Liver (tissue), 9 donors: ENCODE data around the gene NDUFAB1. TPM values are rescaled to one million over a fixed set of nuclear protein-coding genes. Genes with fewer than 3 reads are reported as not detected.

Experiments
- DNase-seq: peaks from one replicate; pipeline ENCODE4 v3.0.0-alpha.2; 2017; ENCODE audit warnings: low spot score
- H3K27ac ChIP-seq, 2 donors: one replicate each; pipeline ENCODE4 v1.7.0; 2013; ENCODE audit warnings: inconsistent platforms in 2 of 2, low read length in 2 of 2, control low read depth in 1 of 2, low read depth in 1 of 2, mild to moderate bottlenecking in 1 of 2
- H3K27me3 ChIP-seq, 4 donors: one replicate each; pipeline versions ENCODE4 v1.6.1 to v1.7.0; 2013; ENCODE audit warnings: low read length in 3 of 4, inconsistent platforms in 1 of 4, mild to moderate bottlenecking in 1 of 4, moderate library complexity in 1 of 4; ENCODE audit not compliant: control insufficient read depth in 4 of 4, insufficient read depth in 4 of 4
- H3K36me3 ChIP-seq, 4 donors: one replicate each; pipeline versions ENCODE4 v1.6.1 to v1.7.0; 2013; ENCODE audit warnings: low read length in 3 of 4, mild to moderate bottlenecking in 3 of 4, low read depth in 1 of 4, moderate library complexity in 1 of 4; ENCODE audit not compliant: control insufficient read depth in 4 of 4, insufficient read depth in 3 of 4
- H3K4me1 ChIP-seq, 4 donors: one replicate each; pipeline versions ENCODE4 v1.6.1 to v1.7.0; 2013; ENCODE audit warnings: low read length in 3 of 4, mild to moderate bottlenecking in 3 of 4, moderate library complexity in 1 of 4; ENCODE audit not compliant: control insufficient read depth in 4 of 4, insufficient read depth in 4 of 4
- H3K4me3 ChIP-seq, 3 donors: one replicate each; pipeline versions ENCODE4 v1.6.1 to v1.7.0; 2013; ENCODE audit warnings: low read length in 3 of 3, control low read depth in 1 of 3, low read depth in 1 of 3, mild to moderate bottlenecking in 1 of 3
- H3K9ac ChIP-seq, 2 donors: one replicate each; pipeline ENCODE4 v1.7.0; 2013; ENCODE audit warnings: low read length in 2 of 2, mild to moderate bottlenecking in 2 of 2, moderate library complexity in 2 of 2, control low read depth in 1 of 2, low read depth in 1 of 2
- H3K9me3 ChIP-seq, 4 donors: one replicate each; pipeline versions ENCODE4 v1.6.1 to v1.7.0; 2013; ENCODE audit warnings: low read length in 3 of 4; ENCODE audit not compliant: control insufficient read depth in 4 of 4
- EGR1 ChIP-seq, 2 donors: IDR thresholded peaks; 2 replicates each; pipeline ENCODE4 v1.6.1; 2016 to 2018; ENCODE audit warnings: antibody characterized with exemption in 2 of 2, low read depth in 2 of 2
- FOXA1 ChIP-seq: IDR thresholded peaks from 2 replicates; pipeline ENCODE4 v1.6.1; 2016; ENCODE audit warnings: antibody characterized with exemption
- GABPA ChIP-seq, 2 donors: IDR thresholded peaks in 1 of 2; conservative IDR thresholded peaks in 1 of 2; 2 replicates each; pipeline ENCODE4 v1.6.1; 2016; ENCODE audit warnings: antibody characterized with exemption in 2 of 2, mild to moderate bottlenecking in 1 of 2, moderate library complexity in 1 of 2
- HNF4A ChIP-seq, 2 donors: conservative IDR thresholded peaks; 2 replicates each; pipeline ENCODE4 v1.6.1; 2016; ENCODE audit warnings: antibody characterized with exemption in 2 of 2, mild to moderate bottlenecking in 2 of 2
- HNF4G ChIP-seq: IDR thresholded peaks from 2 replicates; pipeline ENCODE4 v1.6.1; 2016; ENCODE audit warnings: antibody characterized with exemption
- JUND ChIP-seq, 2 donors: IDR thresholded peaks; 2 replicates each; pipeline ENCODE4 v1.6.1; 2016; ENCODE audit warnings: antibody characterized with exemption in 2 of 2
- NR2F2 ChIP-seq: IDR thresholded peaks from 2 replicates; pipeline ENCODE4 v1.6.1; 2016; ENCODE audit warnings: antibody characterized with exemption
- RAD21 ChIP-seq, 2 donors: IDR thresholded peaks; 2 replicates each; pipeline ENCODE4 v1.6.1; 2016; ENCODE audit warnings: antibody characterized with exemption in 2 of 2, mild to moderate bottlenecking in 2 of 2
- RXRA ChIP-seq, 2 donors: IDR thresholded peaks; 2 replicates each; pipeline ENCODE4 v1.6.1; 2017 to 2018; ENCODE audit warnings: antibody characterized with exemption in 2 of 2, mild to moderate bottlenecking in 1 of 2
- SP1 ChIP-seq: IDR thresholded peaks from 2 replicates; pipeline ENCODE4 v1.6.1; 2018; ENCODE audit warnings: antibody characterized with exemption, mild to moderate bottlenecking
- TAF1 ChIP-seq: conservative IDR thresholded peaks from 2 replicates; pipeline ENCODE4 v1.6.1; 2016; ENCODE audit warnings: antibody characterized with exemption, mild to moderate bottlenecking
- YY1 ChIP-seq: IDR thresholded peaks from 2 replicates; pipeline ENCODE4 v1.6.1; 2016; ENCODE audit warnings: antibody characterized with exemption, mild to moderate bottlenecking
- WGBS: extraction: QIAGEN DNeasy Blood & Tissue Kit; methylation state at CpG from one replicate; pipeline ENCODE4 v1.1.7; 2013; 5-methylcytosine and 5-hydroxymethylcytosine counted together
- polyA plus RNA-seq, 2 donors: library from polyadenylated mRNA; stranded (reverse) in 1 of 2; unstranded in 1 of 2; fragments of 200-250 nt in 1 of 2; fragments of >200 nt in 1 of 2; fragmentation: Nextera tagmentation in 1 of 2; extraction: Ambion mirVana in 1 of 2; gene quantifications; one replicate each; pipeline versions ENCODE4 v1.2.1 to v1.2.3, GENCODE V29; 2013 to 2015
- total RNA-seq, 2 donors: library from RNA; depleted of rRNA; stranded (reverse); fragments of >200 nt; gene quantifications; one replicate each; pipeline ENCODE4 v1.2.3, GENCODE V29; 2014
- TF ChIP-seq, protein P1 (sequence below): IDR thresholded peaks from 2 replicates; pipeline ENCODE4 v1.6.1; 2016; ENCODE audit warnings: antibody characterized with exemption
- TF ChIP-seq, protein P2 (sequence below): fragments of 150-350 bp; IDR thresholded peaks from 2 replicates; pipeline ENCODE4 v1.5.1; 2017; ENCODE audit warnings: improper control_type of control experiment, low read depth, low read length; ENCODE audit not compliant: missing input control
- TF ChIP-seq, protein P3 (sequence below): IDR thresholded peaks from 2 replicates; pipeline ENCODE4 v1.6.1; 2016; ENCODE audit warnings: antibody characterized with exemption, mild to moderate bottlenecking
- TF ChIP-seq, protein P4 (sequence below): IDR thresholded peaks from 2 replicates; pipeline ENCODE4 v1.6.1; 2016; ENCODE audit warnings: antibody characterized with exemption
- donor health status: healthy.
- donor health status: healthy.
- donor health status: healthy.
- donor health status: healthy.
- donor health status: healthy.

NDUFAB1 gene
- total and polyA plus RNA-seq, 4 donors, result 47.4 to 263 (median 149) TPM

DNA sequence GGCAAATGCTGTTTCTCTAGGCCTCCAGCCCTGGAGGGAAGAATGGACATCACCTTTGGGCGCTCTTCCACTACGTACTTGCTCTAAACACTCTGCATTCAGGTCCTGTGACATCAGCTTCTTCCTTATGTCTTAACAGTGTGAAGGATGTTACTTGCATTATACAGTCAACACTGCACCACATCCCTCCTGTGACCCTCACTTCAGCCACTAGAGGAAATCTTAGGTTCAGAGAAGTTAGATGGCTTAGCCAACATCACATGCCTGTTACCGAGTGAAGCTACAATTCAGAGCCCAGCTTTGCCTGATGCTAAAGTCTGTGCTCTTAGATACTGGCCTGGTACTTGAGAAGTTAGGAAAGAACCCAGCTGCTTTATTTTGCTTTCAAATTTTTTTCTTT is 20.3 kb downstream of the NDUFAB1 start:
- Histone ChIP-seq H3K27ac (no peak overlapping the region), H3K27me3 (no peaks in the 10 kb centered on the region), H3K9me3 (no peaks in the 10 kb centered on the region), H3K4me1 (no peaks in the 10 kb centered on the region), H3K4me3 (no peak overlapping the region), H3K36me3 (peaks cover 7 to 43% (median 33%) of the 10 kb centered on the region in 4 donors), H3K9ac (no peak overlapping the region)
- no peak for DNase-seq
- WGBS, result 96% methylated on average over 3 of the region's 3 CpGs
- no peak for TF ChIP-seq SP1
- TF ChIP-seq HNF4G, result no peak
- no peak for TF ChIP-seq TAF1

DNA sequence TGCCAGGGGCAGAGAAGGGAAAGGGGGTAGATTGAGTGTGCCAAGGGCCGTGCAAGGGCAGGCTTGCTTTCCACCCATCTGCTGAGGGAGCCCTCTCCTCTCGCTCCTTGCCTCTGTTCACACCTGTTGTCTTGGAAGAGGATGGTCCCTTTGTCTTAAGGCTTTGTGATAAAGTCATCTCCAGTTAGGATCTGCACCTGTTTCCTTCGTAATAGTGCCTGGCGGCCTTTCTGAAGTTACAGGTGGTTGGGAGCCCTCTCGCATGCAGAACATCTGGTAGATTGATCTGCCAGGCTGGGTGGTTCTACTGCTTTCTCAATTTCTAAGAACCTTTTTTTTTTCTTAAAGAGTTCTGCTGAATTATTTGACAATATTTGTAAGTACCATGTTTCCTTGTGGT is 22.3 kb downstream of the NDUFAB1 start:
- TF ChIP-seq, protein P1, sequence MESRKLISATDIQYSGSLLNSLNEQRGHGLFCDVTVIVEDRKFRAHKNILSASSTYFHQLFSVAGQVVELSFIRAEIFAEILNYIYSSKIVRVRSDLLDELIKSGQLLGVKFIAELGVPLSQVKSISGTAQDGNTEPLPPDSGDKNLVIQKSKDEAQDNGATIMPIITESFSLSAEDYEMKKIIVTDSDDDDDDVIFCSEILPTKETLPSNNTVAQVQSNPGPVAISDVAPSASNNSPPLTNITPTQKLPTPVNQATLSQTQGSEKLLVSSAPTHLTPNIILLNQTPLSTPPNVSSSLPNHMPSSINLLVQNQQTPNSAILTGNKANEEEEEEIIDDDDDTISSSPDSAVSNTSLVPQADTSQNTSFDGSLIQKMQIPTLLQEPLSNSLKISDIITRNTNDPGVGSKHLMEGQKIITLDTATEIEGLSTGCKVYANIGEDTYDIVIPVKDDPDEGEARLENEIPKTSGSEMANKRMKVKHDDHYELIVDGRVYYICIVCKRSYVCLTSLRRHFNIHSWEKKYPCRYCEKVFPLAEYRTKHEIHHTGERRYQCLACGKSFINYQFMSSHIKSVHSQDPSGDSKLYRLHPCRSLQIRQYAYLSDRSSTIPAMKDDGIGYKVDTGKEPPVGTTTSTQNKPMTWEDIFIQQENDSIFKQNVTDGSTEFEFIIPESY, result no peak
- TF ChIP-seq FOXA1, result no peak
- TF ChIP-seq, protein P2, sequence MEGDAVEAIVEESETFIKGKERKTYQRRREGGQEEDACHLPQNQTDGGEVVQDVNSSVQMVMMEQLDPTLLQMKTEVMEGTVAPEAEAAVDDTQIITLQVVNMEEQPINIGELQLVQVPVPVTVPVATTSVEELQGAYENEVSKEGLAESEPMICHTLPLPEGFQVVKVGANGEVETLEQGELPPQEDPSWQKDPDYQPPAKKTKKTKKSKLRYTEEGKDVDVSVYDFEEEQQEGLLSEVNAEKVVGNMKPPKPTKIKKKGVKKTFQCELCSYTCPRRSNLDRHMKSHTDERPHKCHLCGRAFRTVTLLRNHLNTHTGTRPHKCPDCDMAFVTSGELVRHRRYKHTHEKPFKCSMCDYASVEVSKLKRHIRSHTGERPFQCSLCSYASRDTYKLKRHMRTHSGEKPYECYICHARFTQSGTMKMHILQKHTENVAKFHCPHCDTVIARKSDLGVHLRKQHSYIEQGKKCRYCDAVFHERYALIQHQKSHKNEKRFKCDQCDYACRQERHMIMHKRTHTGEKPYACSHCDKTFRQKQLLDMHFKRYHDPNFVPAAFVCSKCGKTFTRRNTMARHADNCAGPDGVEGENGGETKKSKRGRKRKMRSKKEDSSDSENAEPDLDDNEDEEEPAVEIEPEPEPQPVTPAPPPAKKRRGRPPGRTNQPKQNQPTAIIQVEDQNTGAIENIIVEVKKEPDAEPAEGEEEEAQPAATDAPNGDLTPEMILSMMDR, result no peak
- no peak for TF ChIP-seq TAF1
- no peak for TF ChIP-seq JUND (IDR thresholded peaks at IDR 0.05)
- no peak for TF ChIP-seq SP1
- no peak for TF ChIP-seq EGR1 (IDR thresholded peaks at IDR 0.05; ENCODE audit: low read depth in 2 of 2)
- TF ChIP-seq HNF4A (conservative IDR thresholded peaks at IDR 0.05), result no peak
- TF ChIP-seq, protein P3, sequence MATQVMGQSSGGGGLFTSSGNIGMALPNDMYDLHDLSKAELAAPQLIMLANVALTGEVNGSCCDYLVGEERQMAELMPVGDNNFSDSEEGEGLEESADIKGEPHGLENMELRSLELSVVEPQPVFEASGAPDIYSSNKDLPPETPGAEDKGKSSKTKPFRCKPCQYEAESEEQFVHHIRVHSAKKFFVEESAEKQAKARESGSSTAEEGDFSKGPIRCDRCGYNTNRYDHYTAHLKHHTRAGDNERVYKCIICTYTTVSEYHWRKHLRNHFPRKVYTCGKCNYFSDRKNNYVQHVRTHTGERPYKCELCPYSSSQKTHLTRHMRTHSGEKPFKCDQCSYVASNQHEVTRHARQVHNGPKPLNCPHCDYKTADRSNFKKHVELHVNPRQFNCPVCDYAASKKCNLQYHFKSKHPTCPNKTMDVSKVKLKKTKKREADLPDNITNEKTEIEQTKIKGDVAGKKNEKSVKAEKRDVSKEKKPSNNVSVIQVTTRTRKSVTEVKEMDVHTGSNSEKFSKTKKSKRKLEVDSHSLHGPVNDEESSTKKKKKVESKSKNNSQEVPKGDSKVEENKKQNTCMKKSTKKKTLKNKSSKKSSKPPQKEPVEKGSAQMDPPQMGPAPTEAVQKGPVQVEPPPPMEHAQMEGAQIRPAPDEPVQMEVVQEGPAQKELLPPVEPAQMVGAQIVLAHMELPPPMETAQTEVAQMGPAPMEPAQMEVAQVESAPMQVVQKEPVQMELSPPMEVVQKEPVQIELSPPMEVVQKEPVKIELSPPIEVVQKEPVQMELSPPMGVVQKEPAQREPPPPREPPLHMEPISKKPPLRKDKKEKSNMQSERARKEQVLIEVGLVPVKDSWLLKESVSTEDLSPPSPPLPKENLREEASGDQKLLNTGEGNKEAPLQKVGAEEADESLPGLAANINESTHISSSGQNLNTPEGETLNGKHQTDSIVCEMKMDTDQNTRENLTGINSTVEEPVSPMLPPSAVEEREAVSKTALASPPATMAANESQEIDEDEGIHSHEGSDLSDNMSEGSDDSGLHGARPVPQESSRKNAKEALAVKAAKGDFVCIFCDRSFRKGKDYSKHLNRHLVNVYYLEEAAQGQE, result no peak
- no peak for TF ChIP-seq RAD21 (IDR thresholded peaks at IDR 0.05)
- no peak for TF ChIP-seq HNF4G
- TF ChIP-seq YY1, result no peak
- TF ChIP-seq NR2F2, result no peak
- TF ChIP-seq, protein P4, sequence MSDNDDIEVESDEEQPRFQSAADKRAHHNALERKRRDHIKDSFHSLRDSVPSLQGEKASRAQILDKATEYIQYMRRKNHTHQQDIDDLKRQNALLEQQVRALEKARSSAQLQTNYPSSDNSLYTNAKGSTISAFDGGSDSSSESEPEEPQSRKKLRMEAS, result no peak
- TF ChIP-seq GABPA (IDR thresholded peaks at IDR 0.05 in 1 of 2, conservative IDR thresholded peaks at IDR 0.05 in 1 of 2), result no peak
- TF ChIP-seq RXRA (IDR thresholded peaks at IDR 0.05), result no peak
- no peaks in the 10 kb centered on the region for H3K9me3 ChIP-seq
- 95% methylated on average over 5 of the region's 5 CpGs for WGBS
- H3K27ac ChIP-seq, result no peak overlapping the region
- H3K4me3 ChIP-seq, result no peak overlapping the region
- H3K27me3 ChIP-seq, result no peaks in the 10 kb centered on the region
- H3K4me1 ChIP-seq, result no peaks in the 10 kb centered on the region
- no peak overlapping the region for H3K9ac ChIP-seq
- H3K36me3 ChIP-seq, result peaks cover 7 to 48% (median 44%) of the 10 kb centered on the region in 4 donors
- DNase-seq, result no peak
